ENCODE results near the gene RPTOR. TPM values are rescaled to one million over a fixed set of nuclear protein-coding genes. Genes with fewer than 3 reads are reported as not detected.

The RPTOR gene
- total RNA-seq, 1 experiment from 2014 or later: 46.2 TPM

- intact Hi-C loops (cut with micrococcal nuclease): no loop called here
- no peak overlapping the region for H3K4me2 ChIP-seq (ENCODE audit: low read length)
- no peaks in the 10 kb centered on the region for H3K4me1 ChIP-seq (ENCODE audit: insufficient read depth, low read length)
- H3K36me3 ChIP-seq (ENCODE audit: low read depth, low read length): no peaks in the 10 kb centered on the region; the same call in 1 of the 2 replicates
- ChIA-PET POLR2A (ENCODE audit: unreplicated experiment) (no interaction called here), CTCF (no interaction called here)
- H3F3A ChIP-seq (ENCODE audit: low read length, unreplicated experiment): no peaks in the 10 kb centered on the region
- no peak overlapping the region for H3K27ac ChIP-seq (ENCODE audit: low read length)
- no peaks in the 10 kb centered on the region for H3K9me2 ChIP-seq (replicated peaks; ENCODE audit: low read length)
- no peak for TF ChIP-seq CTCF (conservative IDR thresholded peaks at IDR 0.05; ENCODE audit: low read depth, low read length)
- no peak for TF ChIP-seq EZH2phosphoT487 (IDR thresholded peaks at IDR 0.05; ENCODE audit: borderline replicate concordance, low read length)
- TF ChIP-seq EZH2 (IDR thresholded peaks at IDR 0.05; ENCODE audit: low read length, unreplicated experiment): no peak
- no TSS peak for BruUV-seq (replicated peaks)
- H2AFZ ChIP-seq (ENCODE audit: low read length): no peak overlapping the region
- no peaks in the 10 kb centered on the region for H3K27me3 ChIP-seq (ENCODE audit: low read length)
- H3K79me2 ChIP-seq (ENCODE audit: low read length): no peaks in the 10 kb centered on the region
- no peak overlapping the region for H3K9ac ChIP-seq (ENCODE audit: low read length)
- DNase-seq (no peak), ATAC-seq (no peak)
- H3K4me3 ChIP-seq (ENCODE audit: low read length): no peak overlapping the region
- no peaks in the 10 kb centered on the region for H3K9me3 ChIP-seq (ENCODE audit: low read length)
- no peaks in the 10 kb centered on the region for H4K20me1 ChIP-seq (ENCODE audit: low read length)
Observed at GRCh38 chr17:80942423-80943345, 398.0 kb downstream of the RPTOR start.

GRCh38 chr17:80943346-80944145 lies 398.9 kb downstream of the RPTOR start:
- no peaks in the 10 kb centered on the region for H3K79me2 ChIP-seq (ENCODE audit: low read length)
- ChIA-PET CTCF (no interaction called here), POLR2A (ENCODE audit: unreplicated experiment) (no interaction called here)
- no peak overlapping the region for H2AFZ ChIP-seq (ENCODE audit: low read length)
- no peak overlapping the region for H3K4me3 ChIP-seq (ENCODE audit: low read length)
- DNase-seq (no peak), ATAC-seq (no peak)
- H3K9ac ChIP-seq (ENCODE audit: low read length): no peak overlapping the region
- no peaks in the 10 kb centered on the region for H4K20me1 ChIP-seq (ENCODE audit: low read length)
- H3F3A ChIP-seq (ENCODE audit: low read length, unreplicated experiment): no peaks in the 10 kb centered on the region
- H3K4me2 ChIP-seq (ENCODE audit: low read length): no peak overlapping the region
- no peak for TF ChIP-seq EZH2phosphoT487 (IDR thresholded peaks at IDR 0.05; ENCODE audit: borderline replicate concordance, low read length)
- no peak for TF ChIP-seq EZH2 (IDR thresholded peaks at IDR 0.05; ENCODE audit: low read length, unreplicated experiment)
- no peak for TF ChIP-seq CTCF (conservative IDR thresholded peaks at IDR 0.05; ENCODE audit: low read depth, low read length)
- no peaks in the 10 kb centered on the region; the same call in 1 of the 2 replicates for H3K36me3 ChIP-seq (ENCODE audit: low read depth, low read length)
- H3K9me3 ChIP-seq (ENCODE audit: low read length): no peaks in the 10 kb centered on the region
- H3K27me3 ChIP-seq (ENCODE audit: low read length): no peaks in the 10 kb centered on the region
- no TSS peak for BruUV-seq (replicated peaks)
- H3K4me1 ChIP-seq (ENCODE audit: insufficient read depth, low read length): no peaks in the 10 kb centered on the region
- intact Hi-C loops (cut with micrococcal nuclease): no loop called here
- no peaks in the 10 kb centered on the region for H3K9me2 ChIP-seq (replicated peaks; ENCODE audit: low read length)
- H3K27ac ChIP-seq (ENCODE audit: low read length): no peak overlapping the region
